ENCODE measurements around the gene CAMK1G. TPM values are rescaled to one million over a fixed set of nuclear protein-coding genes. Genes with fewer than 3 reads are reported as not detected.

CAMK1G gene
- total RNA-seq, 2 experiments from 2014 or later: not detected

- ChIA-PET CTCF (interaction anchor here (0.6 kb wide), 1 partner anchor 29 kb away, joined by 4 read pairs; no protein-coding TSS in a partner anchor), POLR2A (no interaction called here)
Observed at GRCh38 chr1:209614906-209615305, 31.4 kb downstream of the CAMK1G start.

DNA sequence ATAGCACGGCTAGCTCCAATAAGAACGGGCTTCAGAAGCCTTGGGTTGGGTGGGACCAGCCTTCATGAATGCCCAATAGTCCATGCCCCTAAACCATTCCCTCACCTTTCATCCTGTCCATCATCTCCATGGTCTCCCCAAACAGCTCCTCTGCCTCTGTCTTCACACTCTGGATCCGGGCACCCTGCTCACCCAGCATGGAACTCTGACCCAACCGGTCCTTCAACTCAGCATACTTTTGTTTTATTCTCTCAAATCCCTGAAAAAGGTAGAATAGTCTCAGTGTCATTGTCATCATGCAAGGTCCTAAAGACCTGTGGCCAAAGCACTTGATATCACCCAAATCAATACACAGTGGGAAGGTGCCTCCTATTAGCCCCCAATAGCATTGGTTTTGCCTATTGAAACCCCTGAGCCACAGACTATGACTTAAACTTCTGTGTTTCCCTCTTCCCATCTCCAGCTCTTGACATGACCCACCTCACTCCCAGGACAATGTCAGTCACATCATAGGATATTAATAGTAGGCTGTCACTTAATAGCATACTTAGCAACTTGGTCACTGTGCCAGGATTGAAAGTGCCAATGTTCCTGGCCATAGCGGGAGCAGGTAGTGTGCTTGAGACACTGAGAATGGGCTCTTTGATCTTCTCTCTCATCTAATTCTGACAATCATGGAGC lies 33.0 kb downstream of the CAMK1G start:
- POLR2A ChIA-PET: no interaction called here
- CTCF ChIA-PET: interaction anchor here (1.8 kb wide), 1 partner anchor 50 kb away, joined by 3 read pairs; no protein-coding TSS in a partner anchor

DNA sequence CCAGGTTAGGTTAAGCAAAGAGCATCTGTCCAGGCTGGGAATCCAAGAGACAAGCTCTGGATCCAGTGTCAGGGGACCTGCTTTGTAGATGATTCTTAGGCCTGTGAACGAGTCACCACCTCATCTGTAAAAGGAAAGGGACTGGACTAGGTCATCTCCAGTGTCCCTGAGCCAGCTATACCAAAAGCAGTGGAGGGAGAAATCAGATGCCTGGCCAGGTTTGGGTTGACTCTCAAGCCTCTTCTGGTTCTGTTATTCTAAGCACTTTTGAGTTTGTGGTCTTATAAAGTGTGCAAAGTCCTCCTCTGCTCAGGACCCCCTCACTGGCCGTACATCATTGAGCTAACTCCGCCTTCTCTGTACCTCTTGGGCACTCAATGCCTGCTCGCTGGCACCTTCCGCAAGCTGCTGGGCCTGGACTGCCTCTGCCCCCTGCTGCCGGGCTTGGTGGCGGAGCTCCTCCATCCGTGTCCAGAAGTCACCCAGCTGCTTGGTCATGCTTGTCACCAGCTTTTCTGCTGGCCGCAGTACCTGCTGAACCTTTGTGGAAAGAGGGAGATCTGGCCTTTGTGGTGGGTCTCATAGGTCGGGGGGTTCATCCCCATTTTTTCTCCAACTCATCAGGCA lies 33.6 kb downstream of the CAMK1G start:
- ChIA-PET POLR2A (no interaction called here), CTCF (interaction anchor here (1.8 kb wide), 1 partner anchor 51 kb away, joined by 3 read pairs; no protein-coding TSS in a partner anchor)

GRCh38 chr1:209617755-209618154 lies 34.2 kb downstream of the CAMK1G start:
- POLR2A ChIA-PET: no interaction called here
- CTCF ChIA-PET: interaction anchor here (1.0 to 1.8 kb wide), 2 partner anchors 11 to 52 kb away, joined by 3 read pairs; no protein-coding TSS in a partner anchor

- ChIA-PET CTCF (interaction anchor here (1.0 to 1.8 kb wide), 3 partner anchors 9 to 52 kb away, joined by 3 to 4 read pairs (median 3); no protein-coding TSS in a partner anchor), POLR2A (no interaction called here)
Observed at GRCh38 chr1:209618291-209618690, 34.8 kb downstream of the CAMK1G start.

- POLR2A ChIA-PET: no interaction called here
- CTCF ChIA-PET: interaction anchor here (1.0 to 1.6 kb wide), 2 partner anchors 8 to 10 kb away, joined by 3 to 4 read pairs; no protein-coding TSS in a partner anchor
Observed at GRCh38 chr1:209618756-209619420, 35.4 kb downstream of the CAMK1G start.

DNA sequence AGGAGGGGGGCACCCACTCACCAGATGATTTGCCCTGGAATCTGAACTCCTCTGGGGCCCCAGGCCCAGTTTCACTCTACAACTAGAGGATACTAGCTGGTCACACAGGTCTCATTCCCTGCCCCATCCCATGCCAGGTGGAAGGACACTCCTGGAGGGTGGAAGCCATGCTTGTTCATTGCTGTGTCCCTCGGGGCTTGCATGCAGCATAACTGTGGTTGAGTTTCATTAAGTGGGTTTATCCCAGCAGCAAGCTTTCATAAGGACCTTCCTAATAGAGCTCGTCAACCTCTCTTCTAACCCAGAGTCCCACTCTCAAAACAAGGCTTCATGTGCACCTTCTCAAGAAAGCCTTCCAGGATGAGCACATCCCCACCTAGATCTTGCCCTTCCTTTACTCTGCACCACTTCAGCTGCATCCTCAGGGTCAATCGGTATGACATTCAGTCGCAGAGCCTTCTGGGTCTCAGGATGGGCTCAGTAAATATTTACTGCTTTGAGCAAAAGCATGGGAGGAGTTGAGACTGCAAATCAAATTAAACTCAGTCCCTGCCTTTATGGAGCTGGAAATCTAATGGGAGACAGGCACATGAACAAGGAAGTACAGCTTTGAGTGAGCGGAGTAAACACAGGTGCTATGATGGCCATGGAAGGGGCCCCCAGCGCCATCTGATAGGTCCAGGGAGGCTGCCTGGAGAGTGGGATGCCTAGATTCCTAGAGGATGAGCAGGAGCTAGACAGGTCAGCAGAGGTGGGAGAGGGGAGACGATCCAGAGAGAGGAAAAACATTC lies 36.4 kb downstream of the CAMK1G start:
- ChIA-PET CTCF (interaction anchor here (1.6 kb wide), 1 partner anchor 7 kb away, joined by 4 read pairs; no protein-coding TSS in a partner anchor), POLR2A (no interaction called here)

- ChIA-PET POLR2A (no interaction called here), CTCF (no interaction called here)
Observed at GRCh38 chr1:209620487-209620884, 37.0 kb downstream of the CAMK1G start.

DNA sequence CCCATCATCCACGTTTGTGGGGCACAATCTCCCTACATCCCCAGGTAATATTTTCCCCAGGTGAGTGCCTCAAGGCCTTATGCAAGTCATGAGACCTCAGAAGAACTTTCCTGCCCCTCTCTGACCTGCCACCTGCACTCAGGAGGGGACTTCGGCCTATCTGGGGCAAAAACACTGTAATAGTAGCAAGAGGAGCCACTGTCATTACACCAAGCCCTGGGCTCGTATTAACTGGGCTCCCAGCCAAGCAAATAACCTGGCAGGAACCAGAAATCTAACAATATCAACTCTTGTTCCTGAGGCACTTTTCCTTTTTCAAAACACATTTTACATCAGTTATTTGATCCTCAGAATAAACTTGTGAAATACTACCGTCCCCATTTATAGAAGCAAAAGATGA lies 37.8 kb downstream of the CAMK1G start:
- ChIA-PET POLR2A (no interaction called here), CTCF (no interaction called here)

GRCh38 chr1:209621741-209622655 lies 38.5 kb downstream of the CAMK1G start:
- POLR2A ChIA-PET: no interaction called here
- CTCF ChIA-PET: interaction anchor here (2.7 kb wide), 1 partner anchor 45 kb away, joined by 8 read pairs; no protein-coding TSS in a partner anchor

GRCh38 chr1:209622841-209623829 lies 39.6 kb downstream of the CAMK1G start:
- CTCF ChIA-PET: interaction anchor here (2.7 kb wide), 1 partner anchor 46 kb away, joined by 8 read pairs; no protein-coding TSS in a partner anchor
- POLR2A ChIA-PET: no interaction called here

DNA sequence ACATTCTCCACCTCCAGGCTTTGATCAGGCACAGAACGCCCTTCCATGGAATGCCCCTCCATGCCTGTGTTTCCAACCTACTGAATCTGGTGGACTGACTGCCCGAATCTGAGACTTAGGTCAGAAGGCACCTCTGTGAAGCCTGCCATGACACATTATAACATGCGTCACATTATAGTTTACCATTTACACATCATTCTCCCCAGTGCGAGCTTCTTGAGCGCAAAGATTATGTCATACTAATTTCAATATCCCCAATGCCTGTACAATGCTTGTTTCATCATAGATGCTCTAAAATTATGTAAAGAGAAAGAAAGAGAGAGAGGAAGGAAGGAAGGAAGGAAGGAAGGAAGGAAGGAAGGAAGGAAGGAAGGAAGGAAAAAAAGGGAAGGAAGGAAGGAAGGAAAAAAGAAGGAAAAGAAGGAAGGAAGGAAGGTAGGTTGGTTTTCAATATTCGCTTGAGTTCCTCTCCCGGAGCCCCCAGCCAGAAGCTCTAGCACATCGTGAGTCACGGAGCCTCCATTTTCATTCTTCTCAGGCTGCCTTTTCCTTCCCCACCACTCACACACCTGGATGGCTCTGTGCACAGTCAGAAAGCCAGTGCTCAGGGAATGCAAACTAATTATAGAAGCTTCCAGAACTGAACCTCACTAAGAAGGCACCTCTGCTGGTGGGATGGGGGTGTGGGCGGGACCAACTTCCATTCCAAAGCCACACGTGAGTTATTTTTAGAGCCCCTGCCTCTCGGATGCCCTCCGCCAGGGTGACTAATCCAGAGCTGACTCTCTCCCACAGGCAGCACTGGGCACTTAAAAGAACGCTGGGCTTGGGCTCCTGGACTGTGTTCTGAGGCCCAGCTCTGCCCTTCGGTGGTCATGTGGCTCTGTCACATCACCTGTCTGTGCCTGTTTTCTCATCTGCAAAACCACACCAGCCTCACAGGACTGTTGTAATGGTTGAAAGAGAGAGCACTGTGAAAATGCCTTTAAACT lies 41.3 kb downstream of the CAMK1G start:
- ChIA-PET CTCF (interaction anchor here (2.7 kb wide), 1 partner anchor 48 kb away, joined by 8 read pairs; no protein-coding TSS in a partner anchor), POLR2A (no interaction called here)

- POLR2A ChIA-PET: no interaction called here
- CTCF ChIA-PET: no interaction called here
Observed at GRCh38 chr1:209625791-209626285, 42.3 kb downstream of the CAMK1G start.

GRCh38 chr1:209626346-209627026 lies 43.0 kb downstream of the CAMK1G start:
- ChIA-PET POLR2A (no interaction called here), CTCF (interaction anchor here (1.1 kb wide), 2 partner anchors 23 to 67 kb away, joined by 4 to 5 read pairs; no protein-coding TSS in a partner anchor)

DNA sequence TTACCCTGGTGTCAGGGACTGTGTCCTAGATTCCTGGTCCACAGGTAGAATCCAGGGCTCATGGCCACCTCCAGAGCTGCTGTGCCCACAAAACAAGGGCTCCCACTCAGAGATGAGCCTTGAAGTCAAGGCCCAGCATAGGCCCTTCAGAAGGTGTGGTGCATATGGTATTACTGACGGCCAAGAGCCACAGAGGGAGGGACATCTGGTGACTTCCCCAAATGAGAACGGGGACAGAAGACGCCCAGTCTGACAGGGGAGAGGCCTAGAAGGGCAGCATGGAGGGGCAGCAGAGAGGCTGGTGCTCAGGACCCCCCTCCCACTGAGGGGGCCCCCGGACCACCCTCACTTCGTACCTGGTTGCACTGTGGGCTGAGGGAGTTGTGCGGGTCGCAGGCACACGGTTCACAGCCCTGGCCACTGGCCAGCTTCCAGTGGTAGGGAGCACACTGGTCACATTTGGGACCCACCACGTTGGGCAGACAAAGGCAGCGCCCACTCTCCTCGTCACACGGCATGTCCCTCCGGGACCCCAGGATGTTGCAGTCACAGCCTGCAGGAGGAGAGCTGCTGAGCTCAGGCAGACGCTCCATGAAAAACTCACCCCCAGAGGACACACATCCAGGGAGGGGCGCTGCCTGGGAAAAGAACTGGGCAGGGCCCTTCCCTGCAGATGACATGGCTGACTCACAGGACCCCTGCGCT lies 43.7 kb downstream of the CAMK1G start:
- CTCF ChIA-PET: interaction anchor here (0.6 to 2.1 kb wide), 18 partner anchors 8 to 830 kb away, joined by 3 to 13 read pairs (median 4); no protein-coding TSS in a partner anchor
- POLR2A ChIA-PET: no interaction called here

All from activated CD8-positive, alpha-beta memory T cell treated with anti-CD3 and anti-CD28 coated beads for 36 hours (primary cell).